Ovary (tissue), 3 donors: ENCODE measurements around the gene ANAPC5.

Source experiments
- CTCF ChIP-seq, 3 donors: fragments of 450-650 bp in 2 of 3; fragments of 200-600 bp in 1 of 3; IDR thresholded peaks; one replicate each; pipeline versions ENCODE4 v1.5.1 to v1.8.0; 2016 to 2022; ENCODE audit warnings: antibody characterized with exemption in 3 of 3, mild to moderate bottlenecking in 1 of 3
- EP300 ChIP-seq: sonication (generic); formaldehyde crosslinking; IDR thresholded peaks from one replicate; pipeline ENCODE4 v1.6.1; 2017; ENCODE audit warnings: antibody characterized with exemption
- donor health status: DM: no; HTN: no; CAD: no.

GRCh38 chr12:121290410-121290809 is 61.8 kb downstream of the ANAPC5 start:
- TF ChIP-seq CTCF (IDR thresholded peaks at IDR 0.05) (no peak), EP300 (no peak)
